SK-MEL-5 (cell line): ENCODE results near the gene TRIM39. TPM values are rescaled to one million over a fixed set of nuclear protein-coding genes. Genes with fewer than 3 reads are reported as not detected.
"Not testable (repeated sequence)": the region's sequence is repeated elsewhere in the genome, so short reads cannot be mapped to it uniquely, and the experiment has no call there.

Source experiments
- DNase-seq: peaks from one replicate; pipeline ENCODE4 v3.0.0-alpha.2; 2016; ENCODE audit warnings: low read depth, low spot score
- in situ Hi-C: cut with HindIII; loops from 2 replicates; pipeline ENCODE4 v1.10.0; 2016; ENCODE audit warnings: low sequenced_read_pairs, high pct_unique_total_duplicates, low pct_unique_long_range_greater_than_20kb
- total RNA-seq: library from RNA; depleted of rRNA; stranded (reverse); fragments of >200 nt; shearing (Covaris generic); gene quantifications from 2 replicates; pipeline ENCODE4 v1.2.3, GENCODE V29; 2014

The TRIM39 gene
- total RNA-seq, 1 experiment from 2014 or later: 9.1 TPM

- DNase-seq: no peak
- in situ Hi-C loops: loop anchor here (25.0 kb wide), 1 partner anchor 112 kb away; no protein-coding TSS in a partner anchor
Measured at GRCh38 chr6:30349421-30350177, 22.9 kb downstream of the TRIM39 start.

GRCh38 chr6:30350524-30350923 lies 23.8 kb downstream of the TRIM39 start:
- in situ Hi-C loops: no loop called here
- DNase-seq: no peak

GRCh38 chr6:30352550-30352949 lies 25.8 kb downstream of the TRIM39 start:
- in situ Hi-C loops: no loop called here
- no peak for DNase-seq

- DNase-seq: no peak
- in situ Hi-C loops: no loop called here
Measured at GRCh38 chr6:30355281-30355680, 28.6 kb downstream of the TRIM39 start.

GRCh38 chr6:30356536-30356935 lies 29.8 kb downstream of the TRIM39 start:
- no peak for DNase-seq
- in situ Hi-C loops: no loop called here

GRCh38 chr6:30357678-30358540 lies 31.2 kb downstream of the TRIM39 start:
- in situ Hi-C loops: no loop called here
- peak; percentile 82 for DNase-seq

GRCh38 chr6:30359276-30359675 lies 32.5 kb downstream of the TRIM39 start:
- in situ Hi-C loops: no loop called here
- DNase-seq: no peak

DNA sequence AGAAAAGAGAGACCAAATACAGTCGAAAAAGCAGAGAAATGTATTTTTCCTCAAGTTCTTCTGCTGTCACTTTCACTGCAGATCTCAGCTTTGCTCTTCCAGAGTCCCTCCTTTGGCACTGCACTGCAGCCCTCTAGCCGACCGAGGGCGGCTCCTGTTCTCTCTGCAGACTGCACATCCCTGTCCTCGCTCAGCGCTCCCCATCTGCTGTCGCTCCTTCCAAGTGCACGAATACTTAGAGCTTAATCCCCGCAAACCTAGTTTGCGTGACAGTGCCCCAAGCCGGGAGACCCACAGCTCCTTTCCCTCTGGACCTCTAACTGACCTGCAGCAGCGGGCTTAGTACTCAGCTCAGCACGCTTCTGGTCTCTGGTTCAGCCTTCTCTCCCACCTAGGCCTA lies 33.4 kb downstream of the TRIM39 start:
- in situ Hi-C loops: no loop called here
- DNase-seq: no peak

DNA sequence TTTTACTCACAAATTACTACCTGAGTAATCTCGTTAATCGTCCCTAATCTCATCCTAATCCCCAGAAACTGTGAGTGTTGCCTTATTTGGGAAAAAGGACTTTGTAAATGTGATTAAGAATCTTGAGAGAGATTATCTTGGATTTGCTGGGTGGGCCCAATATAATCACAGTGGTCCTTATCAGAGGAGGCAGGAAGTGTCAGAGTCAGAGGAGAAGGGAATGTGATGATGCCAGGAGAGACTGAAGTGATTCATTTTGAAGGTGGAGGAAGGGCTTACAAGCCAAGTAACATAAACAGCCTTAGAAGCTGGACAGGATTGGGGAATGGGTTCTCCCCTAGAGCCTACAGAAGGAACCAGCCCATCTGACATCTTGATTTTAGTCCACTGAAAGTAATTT lies 34.9 kb downstream of the TRIM39 start:
- no peak for DNase-seq
- in situ Hi-C loops: no loop called here

DNA sequence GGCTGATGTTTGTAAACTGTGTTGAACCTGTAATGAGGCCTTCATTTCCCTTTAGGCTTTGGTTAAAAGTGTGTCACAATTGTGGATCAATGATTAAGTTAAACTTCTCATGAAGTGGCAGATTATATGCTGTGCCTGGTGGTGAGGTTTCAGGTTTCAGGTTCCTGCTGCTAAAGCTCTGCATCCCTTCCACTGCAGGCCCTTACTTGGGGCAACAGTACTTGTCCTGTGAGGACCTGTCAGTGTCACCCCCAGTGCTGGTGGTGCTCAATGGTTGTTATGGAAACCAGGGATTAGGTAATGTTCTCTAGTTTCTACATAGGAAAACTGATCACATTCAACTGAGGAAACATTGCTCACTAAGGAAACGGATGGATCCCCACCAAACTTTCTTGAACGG lies 36.7 kb downstream of the TRIM39 start:
- DNase-seq: no peak
- in situ Hi-C loops: no loop called here

- in situ Hi-C loops: no loop called here
- peak; percentile 8 for DNase-seq
Measured at GRCh38 chr6:30364591-30364990, 37.9 kb downstream of the TRIM39 start.

DNA sequence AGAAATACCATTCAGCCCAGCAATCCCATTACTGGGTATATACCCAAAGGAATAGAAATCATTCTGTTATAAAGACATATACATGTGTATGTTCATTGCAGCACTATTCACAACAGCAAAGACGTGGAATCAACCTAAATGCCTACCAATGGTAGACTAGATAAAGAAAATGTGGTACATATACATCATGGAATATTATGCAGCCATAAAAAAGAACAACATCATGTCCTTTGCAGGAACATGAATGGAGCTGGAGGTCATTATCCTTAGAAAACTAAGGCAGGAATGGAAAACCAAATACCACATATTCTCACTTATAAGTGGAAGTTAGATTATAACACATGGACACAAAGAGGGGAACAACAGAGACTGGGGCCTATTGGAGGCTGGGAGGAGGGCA lies 42.6 kb downstream of the TRIM39 start:
- DNase-seq, in situ Hi-C loops: not testable (repeated sequence)

- DNase-seq: peak; percentile 19
- in situ Hi-C loops: no loop called here
Measured at GRCh38 chr6:30378290-30378937, 51.7 kb downstream of the TRIM39 start.

GRCh38 chr6:30380464-30380863 lies 53.7 kb downstream of the TRIM39 start:
- in situ Hi-C loops: no loop called here
- no peak for DNase-seq

- DNase-seq: no peak
- in situ Hi-C loops: no loop called here
Measured at GRCh38 chr6:30386166-30386565, 59.4 kb downstream of the TRIM39 start.

- in situ Hi-C loops: no loop called here
Measured at GRCh38 chr6:30391240-30391639, 64.5 kb downstream of the TRIM39 start.

More at GRCh38 chr6:30391240-30391639, 64.5 kb downstream of the TRIM39 start:
- DNase-seq: no peak
